Tibial nerve (tissue), 3 donors: ENCODE measurements around the gene LRRC73.
"Not testable (repeated sequence)": the region's sequence is repeated elsewhere in the genome, so short reads cannot be mapped to it uniquely, and the experiment has no call there.

ENCODE experiments used
- CTCF ChIP-seq, 5 experiments: fragments of 200-600 bp in 3 of 5; fragments of 450-650 bp in 2 of 5; sonication (generic) in 3 of 5; IDR thresholded peaks; one replicate each; pipeline ENCODE4 v1.5.1; 2016 to 2019; ENCODE audit warnings: antibody characterized with exemption in 5 of 5, mild to moderate bottlenecking in 3 of 5, moderate library complexity in 2 of 5
- POLR2A ChIP-seq, 2 donors: fragments of 450-650 bp; IDR thresholded peaks; one replicate each; pipeline ENCODE4 v1.6.1; 2017; ENCODE audit warnings: antibody characterized with exemption in 2 of 2, mild to moderate bottlenecking in 2 of 2, moderate library complexity in 2 of 2

GRCh38 chr6:43557620-43558019 lies 47.5 kb upstream of the LRRC73 start:
- TF ChIP-seq CTCF, POLR2A (IDR thresholded peaks at IDR 0.05): not testable (repeated sequence)
